Adrenal gland (tissue), 5 donors: ENCODE measurements around the gene FOXA1.

Experiments used
- CTCF ChIP-seq, 6 experiments: fragments of 450-650 bp in 4 of 6; fragments of 200-600 bp in 2 of 6; sonication (generic) in 1 of 6; IDR thresholded peaks; 1 replicate in 5 of 6; 2 replicates in 1 of 6; pipeline versions ENCODE4 v1.5.1 to v1.8.0; 2016 to 2021; ENCODE audit warnings: antibody characterized with exemption in 6 of 6, mild to moderate bottlenecking in 2 of 6, moderate library complexity in 1 of 6
- POLR2A ChIP-seq, 2 donors: fragments of 450-650 bp; IDR thresholded peaks; one replicate each; pipeline ENCODE4 v1.6.1; 2017; ENCODE audit warnings: antibody characterized with exemption in 2 of 2, mild to moderate bottlenecking in 2 of 2, moderate library complexity in 1 of 2
- donor health status: DM: no; HTN: no; CAD: no.

GRCh38 chr14:37589715-37590427 lies 5.2 kb downstream of the FOXA1 start:
- TF ChIP-seq CTCF (IDR thresholded peaks at IDR 0.05): no peak
- TF ChIP-seq POLR2A (IDR thresholded peaks at IDR 0.05): no peak
